Measurements from ENCODE around the gene ST6GALNAC4.

The ST6GALNAC4 gene

GRCh38 chr9:127917603-127918002 is 762 bp upstream of the ST6GALNAC4 start:
- DNase-seq (ENCODE audit: low read depth), result no peak
- H3K4me3 ChIP-seq (ENCODE audit: low read depth, low read length), result no peak overlapping the region

DNA sequence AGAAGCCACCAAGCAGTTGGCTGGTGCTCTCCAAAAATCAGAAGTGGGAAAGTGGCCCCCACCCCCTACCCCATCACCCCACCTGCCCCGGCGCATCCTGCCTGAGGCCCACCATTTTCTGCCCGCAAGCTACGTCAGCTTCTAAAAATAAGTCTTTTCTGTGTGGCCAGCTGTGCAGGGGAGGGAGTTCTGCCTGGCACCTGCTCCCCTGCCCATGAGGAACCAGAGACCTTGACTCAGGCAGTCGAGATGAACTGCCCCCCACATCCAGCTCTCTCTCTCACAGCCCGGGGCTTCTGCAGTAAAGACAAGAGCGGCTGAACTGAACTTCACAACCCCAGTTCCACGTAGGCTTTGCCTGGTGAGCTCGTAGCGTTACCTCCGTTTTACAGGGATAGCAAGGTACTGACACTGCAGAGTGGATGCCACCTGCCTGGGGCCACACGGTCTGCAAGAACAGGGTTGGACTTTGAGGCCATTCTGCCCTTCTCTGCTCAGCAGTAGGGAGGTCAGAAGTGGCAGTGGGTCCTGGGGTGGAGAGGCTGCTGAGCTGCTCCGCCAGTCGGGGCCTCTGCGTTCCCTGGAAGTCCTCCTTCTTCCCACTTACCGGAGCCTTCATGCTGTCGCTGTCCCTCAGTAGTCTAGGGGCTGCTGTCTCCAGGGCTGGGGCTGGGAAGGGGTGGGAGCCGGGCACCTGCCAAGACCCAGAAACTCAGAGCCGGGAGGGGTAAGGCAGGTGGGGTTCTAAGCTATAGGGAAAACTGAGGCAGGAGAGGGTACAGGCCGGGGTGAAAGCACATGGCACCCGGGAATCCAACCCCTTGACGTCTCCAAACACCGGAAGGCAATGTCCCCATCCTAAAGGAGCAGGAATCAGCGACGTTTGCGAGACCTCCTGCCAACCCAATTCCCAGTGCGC is 781 bp downstream of the ST6GALNAC4 start:
- peak overlapping the region; percentile 68 for H3K4me3 ChIP-seq (ENCODE audit: low read depth, low read length)
- no peak for DNase-seq (ENCODE audit: low read depth)

GRCh38 chr9:127915325-127915752 is 1.5 kb downstream of the ST6GALNAC4 start:
- no peak for DNase-seq (ENCODE audit: low read depth)
- no peak overlapping the region for H3K4me3 ChIP-seq (ENCODE audit: low read depth, low read length)

DNA sequence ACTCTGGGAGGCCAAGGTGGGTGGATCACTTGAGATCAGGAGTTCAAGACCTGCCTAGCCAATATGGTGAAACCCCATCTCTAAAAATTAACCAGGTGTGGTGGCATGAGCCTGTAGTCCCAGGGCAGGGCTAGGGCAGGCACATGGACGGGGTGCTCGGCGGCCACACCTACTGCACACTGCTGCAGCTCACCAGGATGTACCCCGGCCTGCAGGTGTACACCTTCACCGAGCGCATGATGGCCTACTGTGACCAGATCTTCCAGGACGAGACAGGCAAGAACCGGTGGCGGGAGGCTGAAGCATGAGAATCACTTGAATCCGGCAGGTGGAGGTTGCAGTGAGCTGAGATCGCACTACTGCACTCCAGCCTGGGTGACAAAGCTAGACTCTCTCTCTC is 3.2 kb downstream of the ST6GALNAC4 start:
- no peak for DNase-seq (ENCODE audit: low read depth)
- H3K4me3 ChIP-seq (ENCODE audit: low read depth, low read length), result no peak overlapping the region

DNA sequence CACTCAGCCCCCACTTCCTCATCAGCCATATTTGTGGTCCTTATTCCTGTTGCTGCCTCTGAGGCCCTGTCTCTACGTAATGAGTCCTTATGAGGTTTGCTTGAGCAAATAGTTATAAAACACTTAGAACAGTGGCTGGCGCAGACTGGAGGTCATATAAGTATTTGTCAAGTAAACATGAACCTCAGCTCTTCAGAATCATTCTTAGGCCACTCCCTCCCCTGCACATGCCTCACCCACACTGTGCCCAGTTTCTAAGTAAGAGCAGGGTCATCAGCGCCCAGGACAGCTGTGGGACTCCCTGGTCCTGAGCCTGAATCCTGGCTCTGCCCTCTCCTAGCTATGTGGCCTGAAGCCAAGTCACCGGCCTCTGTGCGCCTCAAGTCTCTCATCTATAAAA is 4.0 kb downstream of the ST6GALNAC4 start:
- DNase-seq (ENCODE audit: low read depth), result no peak
- H3K4me3 ChIP-seq (ENCODE audit: low read depth, low read length), result no peak overlapping the region

GRCh38 chr9:127912296-127912695 is 4.5 kb downstream of the ST6GALNAC4 start:
- H3K4me3 ChIP-seq (ENCODE audit: low read depth, low read length), result no peak overlapping the region
- no peak for DNase-seq (ENCODE audit: low read depth)

GRCh38 chr9:127910613-127911205 is 6.1 kb downstream of the ST6GALNAC4 start:
- DNase-seq (ENCODE audit: low read depth), result no peak

DNA sequence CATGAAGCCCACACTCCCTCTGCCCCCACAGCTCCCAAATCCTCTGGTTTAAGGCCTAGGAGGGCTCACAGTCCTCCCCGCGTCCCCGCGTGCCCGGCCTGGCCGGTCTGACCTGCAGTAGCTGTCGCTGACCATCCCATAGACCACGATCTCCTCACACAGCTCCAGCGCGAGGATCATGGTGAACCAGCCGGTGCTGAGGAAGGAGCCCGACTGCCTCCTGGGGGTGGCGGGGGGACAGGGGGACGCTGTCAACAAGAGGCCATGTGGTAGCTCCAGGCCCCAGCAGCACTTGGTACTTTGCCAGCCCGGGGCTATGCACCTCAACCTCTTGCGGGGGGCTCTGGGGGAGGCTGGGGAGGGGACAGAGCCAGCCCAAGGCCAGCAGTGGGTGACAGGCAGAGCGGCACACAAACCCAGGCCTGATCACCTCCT is 7.0 kb downstream of the ST6GALNAC4 start:
- H3K4me3 ChIP-seq (ENCODE audit: low read depth, low read length), result no peak overlapping the region
- no peak for DNase-seq (ENCODE audit: low read depth)

More at GRCh38 chr9:127910613-127911205, 6.1 kb downstream of the ST6GALNAC4 start:
- no peak overlapping the region for H3K4me3 ChIP-seq (ENCODE audit: low read depth, low read length)

- DNase-seq (ENCODE audit: low read depth), result no peak
- no peak overlapping the region for H3K4me3 ChIP-seq (ENCODE audit: low read depth, low read length)
Observed at GRCh38 chr9:127908660-127908926, 8.2 kb downstream of the ST6GALNAC4 start.

DNA sequence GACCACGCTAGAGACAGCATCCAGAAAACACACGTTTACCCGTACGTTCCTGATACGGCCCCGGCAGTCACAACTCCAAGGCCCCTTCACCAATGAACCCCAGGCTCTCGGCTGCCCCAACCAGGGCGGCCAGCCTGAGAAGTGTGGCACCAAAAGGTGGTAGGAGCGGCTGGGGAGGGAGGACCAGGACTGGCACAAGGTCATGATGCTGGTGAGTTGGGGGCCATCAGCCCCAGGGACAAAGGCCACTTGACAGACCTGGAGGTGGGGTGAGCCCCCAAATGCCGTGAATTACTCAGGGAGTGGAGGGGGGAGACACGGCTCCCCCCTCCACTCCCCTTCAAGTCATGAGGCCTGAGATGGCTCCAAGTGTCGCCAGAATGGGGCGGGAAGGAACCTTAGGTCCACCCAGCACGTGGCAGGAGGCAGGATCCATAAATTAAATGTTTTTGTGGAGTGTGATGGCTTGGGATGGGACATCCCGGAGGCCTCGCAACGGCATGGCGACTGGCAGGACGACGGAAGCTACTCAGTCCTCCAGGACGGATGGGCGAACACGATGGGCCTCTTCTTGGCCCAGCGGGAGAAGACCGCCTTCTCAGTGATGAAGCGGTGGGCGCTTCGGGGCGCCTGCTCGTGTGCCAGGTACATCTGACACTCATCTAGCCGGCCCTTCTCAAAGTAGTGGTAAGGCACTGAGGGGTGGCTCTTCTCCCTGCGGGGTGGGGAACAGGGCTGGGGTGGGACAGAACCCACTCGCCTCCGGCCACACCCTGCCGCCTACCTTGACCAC is 8.8 kb downstream of the ST6GALNAC4 start:
- no peak for DNase-seq (ENCODE audit: low read depth)
- H3K4me3 ChIP-seq (ENCODE audit: low read depth, low read length), result no peak overlapping the region

DNA sequence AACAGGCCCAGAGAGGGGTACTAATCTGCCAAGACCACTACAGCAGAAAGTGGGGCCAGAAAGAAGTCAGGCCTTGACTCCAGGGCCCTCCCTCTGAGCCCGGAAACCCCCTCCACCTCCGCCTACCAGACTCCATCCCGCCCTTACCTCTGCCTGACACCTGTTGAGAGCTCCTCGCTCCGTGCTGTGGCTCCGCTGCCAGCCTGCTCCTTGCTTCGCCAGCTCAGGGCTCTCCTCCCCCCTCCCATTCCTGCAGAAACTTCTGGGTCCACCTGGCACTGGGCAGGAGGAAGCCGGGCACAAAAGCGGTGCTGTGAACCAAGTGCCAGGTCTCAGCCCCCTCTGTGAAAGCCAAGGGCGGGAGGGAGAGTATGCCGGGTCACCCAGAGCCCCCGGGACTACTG is 11.1 kb downstream of the ST6GALNAC4 start:
- DNase-seq (ENCODE audit: low read depth), result no peak
- H3K4me3 ChIP-seq (ENCODE audit: low read depth, low read length), result no peak overlapping the region

DNA sequence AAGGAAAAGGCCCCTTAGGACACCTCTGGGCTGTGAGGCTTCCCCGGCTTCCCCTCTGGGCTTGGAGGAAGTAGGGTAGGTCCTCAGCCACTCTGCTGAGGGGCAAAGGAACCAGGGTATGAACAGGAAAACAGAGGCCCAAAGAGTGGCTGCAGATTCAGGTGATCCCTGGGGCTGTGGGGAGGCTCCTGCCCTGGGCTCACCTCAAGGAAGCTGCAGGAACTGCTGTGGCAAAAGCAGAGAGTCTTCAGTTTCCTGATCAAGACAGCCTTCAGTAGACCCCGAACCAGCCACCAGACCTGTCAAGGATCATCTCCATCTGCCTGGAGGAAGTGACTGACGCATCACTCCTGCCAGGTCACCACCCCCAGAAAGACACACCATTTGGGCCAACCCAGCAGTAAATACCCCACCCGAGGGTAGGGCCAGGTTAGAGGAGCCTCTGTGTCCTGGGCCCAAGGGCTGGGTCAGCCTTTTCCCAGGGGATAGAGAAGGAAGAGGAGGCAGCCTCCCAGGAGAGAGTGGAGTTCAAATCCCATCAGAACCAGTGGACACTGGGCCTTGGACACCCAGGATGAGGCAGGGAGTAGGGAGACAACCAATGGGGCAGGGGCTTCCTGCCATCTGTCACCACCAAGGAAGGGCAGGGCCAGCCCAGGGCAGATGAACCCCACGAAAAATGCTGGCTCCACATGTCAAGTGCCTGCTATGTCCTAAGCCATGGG is 11.7 kb downstream of the ST6GALNAC4 start:
- DNase-seq (ENCODE audit: low read depth), result no peak
- no peak overlapping the region for H3K4me3 ChIP-seq (ENCODE audit: low read depth, low read length)

- no peak for DNase-seq (ENCODE audit: low read depth)
- H3K4me3 ChIP-seq (ENCODE audit: low read depth, low read length), result no peak overlapping the region
Observed at GRCh38 chr9:127904561-127905003, 12.3 kb downstream of the ST6GALNAC4 start.

DNA sequence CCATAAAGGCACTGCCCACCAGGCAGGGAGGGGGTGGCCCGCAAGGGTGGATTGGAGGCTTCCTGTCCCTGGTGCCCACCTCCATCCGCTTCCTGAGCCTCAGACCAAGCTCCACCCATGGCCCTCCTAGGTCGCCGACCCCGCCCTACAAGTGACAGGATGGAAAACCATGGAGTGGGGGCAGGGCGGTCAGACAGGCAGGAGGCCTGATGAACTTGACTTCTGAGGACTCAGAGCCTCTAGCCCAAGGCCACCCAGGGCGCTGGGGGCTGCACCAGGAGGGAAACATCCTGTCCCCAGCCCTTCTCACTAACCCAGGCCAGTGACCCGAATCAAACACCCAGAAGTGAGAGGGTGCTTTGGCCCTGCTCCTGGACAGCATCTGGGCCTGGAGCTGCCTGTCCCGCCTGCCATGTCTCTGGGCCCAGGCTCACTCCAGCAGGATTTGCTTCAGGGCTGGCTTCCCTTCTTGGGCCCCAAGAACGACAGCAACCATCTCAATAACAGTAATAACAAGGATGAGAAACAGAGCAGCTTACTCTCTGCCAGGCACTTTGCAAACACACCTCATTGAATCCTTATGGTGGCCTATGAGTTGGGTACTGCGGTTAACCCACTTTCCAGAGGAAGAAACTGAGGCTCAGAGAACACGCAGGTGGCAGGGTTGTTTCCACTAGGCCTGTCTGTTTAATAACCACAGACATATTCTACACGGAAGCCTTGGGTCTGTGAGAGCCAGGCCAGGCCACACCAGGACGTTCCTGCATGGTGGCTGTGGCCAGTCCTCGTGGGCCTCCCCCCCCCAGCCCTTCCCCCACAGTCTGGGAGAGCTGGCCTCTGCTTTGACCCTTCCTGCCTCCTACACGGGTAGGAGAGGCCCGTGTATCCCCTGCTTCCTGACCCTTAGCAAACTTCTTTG is 13.0 kb downstream of the ST6GALNAC4 start:
- no peak for DNase-seq (ENCODE audit: low read depth)
- no peak overlapping the region for H3K4me3 ChIP-seq (ENCODE audit: low read depth, low read length)

DNA sequence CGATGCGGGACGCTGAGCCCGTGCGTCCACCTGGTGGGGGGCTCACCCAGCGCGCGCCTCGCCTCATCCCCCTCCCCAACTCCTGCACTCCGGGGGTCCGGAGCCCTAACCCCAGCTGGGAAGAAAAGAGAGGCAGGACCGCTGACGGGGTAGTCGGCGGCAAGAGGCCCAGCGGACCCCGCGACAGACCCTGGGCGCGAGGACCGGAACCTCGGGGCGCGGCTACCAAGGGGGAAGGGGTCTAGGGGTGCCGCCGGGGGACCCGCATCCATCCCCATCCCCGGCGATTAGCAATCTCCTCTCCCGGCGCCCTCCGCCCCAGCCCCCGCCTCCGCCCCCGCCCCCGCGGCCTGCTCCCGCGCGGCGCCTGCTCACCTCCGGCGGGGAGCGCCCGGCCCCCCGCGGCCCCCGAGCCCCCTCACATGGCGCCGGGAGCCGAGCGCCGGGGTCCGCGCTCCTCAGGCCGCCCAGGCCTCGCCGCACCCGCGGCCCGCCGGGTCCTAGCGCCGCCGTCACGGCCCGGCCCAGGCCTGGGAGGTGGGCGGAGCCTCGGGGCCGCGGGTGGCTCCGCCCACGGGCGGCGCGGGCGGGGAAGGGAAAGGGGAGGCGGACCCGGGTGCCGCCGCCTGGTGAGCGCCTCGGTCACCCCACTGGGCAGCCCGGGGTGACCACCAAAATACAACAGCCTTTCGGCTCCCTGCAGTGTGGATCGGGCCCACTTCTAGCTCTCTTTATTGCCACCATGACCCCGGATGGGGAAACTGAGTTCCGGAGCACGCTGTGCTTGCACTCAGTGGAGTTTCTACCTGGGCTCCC is 17.5 kb downstream of the ST6GALNAC4 start, which contains the start of gene ST6GALNAC6:
Gene ST6GALNAC6, minus strand, starts transcription at position 476 of the 816 bp plus-strand sequence. CDS start 1,622 bp downstream, outside the sequence.
- peak; percentile 34 for DNase-seq (ENCODE audit: low read depth)
- peak within 1 kb of the TSS; percentile 89 for H3K4me3 ChIP-seq (ENCODE audit: low read depth, low read length)

GRCh38 chr9:127898433-127899127 is 18.3 kb downstream of the ST6GALNAC4 start:
- peak overlapping the region; percentile 89 for H3K4me3 ChIP-seq (ENCODE audit: low read depth, low read length)
- peak; percentile 77 for DNase-seq (ENCODE audit: low read depth)

DNA sequence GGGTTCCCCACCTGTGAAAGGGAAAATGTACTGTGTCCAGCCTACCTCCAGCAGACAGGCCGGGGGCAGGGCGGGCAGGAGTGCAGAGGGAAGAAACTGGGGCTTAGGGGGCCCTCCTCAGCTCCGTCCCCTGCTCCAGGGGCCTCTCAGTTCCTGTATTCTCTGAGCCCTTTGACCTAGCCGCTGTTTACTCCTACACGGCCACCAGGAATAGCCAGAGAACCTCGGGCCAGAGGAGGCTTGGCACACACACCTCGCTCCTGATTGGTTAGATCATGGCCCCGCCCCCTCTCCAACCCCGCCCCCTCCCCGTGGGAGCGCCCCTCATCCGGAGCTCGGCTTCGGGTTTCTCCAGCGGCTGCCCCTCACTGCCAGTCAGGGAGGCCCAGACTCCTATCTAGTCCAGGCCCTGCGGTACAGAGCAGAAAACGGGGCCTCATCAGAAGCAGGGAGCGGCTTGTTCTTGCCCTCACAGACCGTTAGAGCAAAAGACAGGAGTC is 19.6 kb downstream of the ST6GALNAC4 start:
- H3K4me3 ChIP-seq (ENCODE audit: low read depth, low read length), result peak overlapping the region; percentile 24
- peak; percentile 72 for DNase-seq (ENCODE audit: low read depth)
